AG04450 (cell line): ENCODE measurements around the gene OR4K13. TPM values are rescaled to one million over a fixed set of nuclear protein-coding genes. Genes with fewer than 3 reads are reported as not detected.

Experiments
- CTCF ChIA-PET: fragments of 300-600, 350-600 bp; formaldehyde crosslinking; extraction: SDS; loops from one replicate; lab custom pipeline; 2022; ENCODE audit warnings: antibody characterized with exemption, inconsistent platforms; lab: Charles Lee
- POLR2A ChIA-PET: fragments of 350-600 bp; formaldehyde crosslinking; extraction: SDS; loops from one replicate; lab custom pipeline; 2021; ENCODE audit warnings: antibody characterized with exemption, inconsistent platforms; lab: Yijun Ruan, JAX
- DNase-seq: peaks from one replicate; pipeline ENCODE4 v3.0.0-alpha.2; 2011; ENCODE audit warnings: low read depth, low spot score
- H3K27ac ChIP-seq: one replicate; pipeline ENCODE4 v1.5.1; 2012; ENCODE audit warnings: low read depth, low read length, control low read depth
- H3K27me3 ChIP-seq: one replicate; pipeline ENCODE4 v1.6.0; 2012; ENCODE audit warnings: low read length; ENCODE audit not compliant: control insufficient read depth, insufficient read depth
- H3K4me3 ChIP-seq: 2 replicates; pipeline ENCODE4 v1.5.1; 2011; ENCODE audit warnings: mild to moderate bottlenecking, low read depth, low read length, control low read depth
- H3K9me3 ChIP-seq: 2 replicates; pipeline ENCODE4 v1.5.1; 2012; ENCODE audit warnings: low read length; ENCODE audit not compliant: control insufficient read depth, insufficient read depth
- CTCF ChIP-seq: IDR thresholded peaks from 2 replicates; pipeline ENCODE4 v1.5.1; 2011; ENCODE audit warnings: low read depth, low read length, control low read depth, inconsistent platforms
- polyA plus RNA-seq: library from polyadenylated mRNA; depleted of rRNA; stranded (reverse); fragments of >200 nt; gene quantifications from 2 replicates; pipeline ENCODE4 v1.2.3, GENCODE V29; 2011

Gene OR4K13
- polyA plus RNA-seq, 1 experiment, result not detected

- Histone ChIP-seq H3K27me3 (no peaks in the 10 kb centered on the region), H3K4me3 (no peak overlapping the region), H3K9me3 (peaks cover 18% of the 10 kb centered on the region; the same call in 1 of the 2 replicates), H3K27ac (no peak overlapping the region)
- ChIA-PET POLR2A (no interaction called here), CTCF (no interaction called here)
- DNase-seq, result no peak
- no peak for TF ChIP-seq CTCF
These were observed 4.8 kb downstream of the OR4K13 start for GRCh38 chr14:20031058-20031457.

- POLR2A ChIA-PET, result no interaction called here
- Histone ChIP-seq H3K4me3 (no peak within 1 kb of the TSS), H3K9me3 (peaks cover 8% of the 10 kb centered on the region; the same call in 1 of the 2 replicates), H3K27ac (no peak within 1 kb of the TSS), H3K27me3 (no peaks in the 10 kb centered on the region)
- TF ChIP-seq CTCF, result no peak
- no peak for DNase-seq
- CTCF ChIA-PET, result no interaction called here
These were observed 16.5 kb downstream of the OR4K13 start, which contains the start of gene OR4K14 for GRCh38 chr14:20019257-20019865. Gene OR4K14 (minus strand): TSS chr14:20019307. CDS start chr14:20015193, 4,114 bp downstream.

DNA sequence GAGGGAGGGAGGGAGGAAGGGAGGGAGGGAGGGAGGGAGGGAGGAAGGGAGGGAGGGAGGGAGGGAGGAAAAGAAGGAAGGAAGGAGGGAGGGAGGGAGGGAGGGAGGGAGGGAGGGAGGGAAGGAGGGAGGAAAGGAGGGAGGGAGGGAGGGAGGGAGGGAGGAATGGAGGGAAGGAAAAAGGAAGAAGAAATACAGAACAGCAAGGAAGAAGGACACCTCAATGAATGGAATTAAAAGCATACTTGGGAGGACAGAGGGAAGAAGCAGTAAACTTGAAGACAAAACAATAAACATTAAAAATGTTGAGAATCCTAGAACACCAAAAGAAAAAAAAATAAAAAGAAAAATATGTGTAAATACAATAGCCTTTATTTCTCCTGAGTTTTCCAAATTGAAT is 27.7 kb downstream of the OR4K13 start:
- POLR2A ChIA-PET, result no interaction called here
- CTCF ChIA-PET, result no interaction called here
- no peak for DNase-seq
- Histone ChIP-seq H3K27me3 (no peaks in the 10 kb centered on the region), H3K9me3 (peaks cover 6% of the 10 kb centered on the region; the same call in 1 of the 2 replicates), H3K4me3 (no peak overlapping the region), H3K27ac (no peak overlapping the region)
- no peak for TF ChIP-seq CTCF

- CTCF ChIA-PET, result no interaction called here
- H3K27me3 ChIP-seq, result no peaks in the 10 kb centered on the region
- no peak overlapping the region for H3K4me3 ChIP-seq
- H3K9me3 ChIP-seq, result peaks cover 11% of the 10 kb centered on the region; the same call in 1 of the 2 replicates
- POLR2A ChIA-PET, result no interaction called here
- H3K27ac ChIP-seq, result no peak overlapping the region
- no peak for TF ChIP-seq CTCF
- DNase-seq, result no peak
These were observed 33.5 kb downstream of the OR4K13 start for GRCh38 chr14:20002319-20002718.

DNA sequence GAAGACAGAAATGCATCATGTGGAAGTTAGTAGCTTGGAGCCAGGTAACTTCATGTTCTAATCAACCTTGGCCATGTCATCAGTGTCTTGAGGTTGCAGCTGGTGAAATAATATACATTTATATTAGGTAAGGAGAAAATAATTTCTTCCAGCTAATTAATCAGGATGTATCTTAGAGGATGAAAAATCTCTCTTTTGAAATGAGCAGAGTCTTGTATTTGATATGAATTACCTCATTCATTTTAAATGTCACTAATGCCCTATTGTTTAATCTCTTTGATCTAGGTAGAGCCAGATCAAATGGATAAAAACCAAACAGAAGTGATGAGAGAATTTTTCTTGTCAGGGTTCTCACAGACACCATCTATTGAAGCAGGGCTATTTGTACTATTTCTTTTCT is 34.0 kb downstream of the OR4K13 start, which contains the start of gene OR4Q2:
Gene OR4Q2 (plus strand): TSS at position 301 of the 400 bp plus-strand sequence.
- DNase-seq, result no peak
- Histone ChIP-seq H3K27me3 (no peaks in the 10 kb centered on the region), H3K4me3 (no peak within 1 kb of the TSS), H3K27ac (no peak within 1 kb of the TSS), H3K9me3 (peaks cover 10% of the 10 kb centered on the region; the same call in 1 of the 2 replicates)
- CTCF ChIA-PET, result no interaction called here
- no peak for TF ChIP-seq CTCF
- POLR2A ChIA-PET, result no interaction called here
